GM12872 (cell line): ENCODE measurements around the gene ATP6V0E2.

Experiments used
- CTCF ChIP-seq: IDR thresholded peaks from 3 replicates; pipeline ENCODE4 v1.5.1; 2011; ENCODE audit warnings: low read depth, mild to moderate bottlenecking, low read length, moderate library complexity; ENCODE audit not compliant: insufficient read depth

Gene ATP6V0E2

GRCh38 chr7:149828357-149829309, 45.1 kb upstream of the ATP6V0E2 start:
- no peak for TF ChIP-seq CTCF

- TF ChIP-seq CTCF: no peak
Observed at GRCh38 chr7:149830997-149831740, 42.6 kb upstream of the ATP6V0E2 start.

GRCh38 chr7:149831741-149832219, 42.0 kb upstream of the ATP6V0E2 start:
- TF ChIP-seq CTCF: no peak

DNA sequence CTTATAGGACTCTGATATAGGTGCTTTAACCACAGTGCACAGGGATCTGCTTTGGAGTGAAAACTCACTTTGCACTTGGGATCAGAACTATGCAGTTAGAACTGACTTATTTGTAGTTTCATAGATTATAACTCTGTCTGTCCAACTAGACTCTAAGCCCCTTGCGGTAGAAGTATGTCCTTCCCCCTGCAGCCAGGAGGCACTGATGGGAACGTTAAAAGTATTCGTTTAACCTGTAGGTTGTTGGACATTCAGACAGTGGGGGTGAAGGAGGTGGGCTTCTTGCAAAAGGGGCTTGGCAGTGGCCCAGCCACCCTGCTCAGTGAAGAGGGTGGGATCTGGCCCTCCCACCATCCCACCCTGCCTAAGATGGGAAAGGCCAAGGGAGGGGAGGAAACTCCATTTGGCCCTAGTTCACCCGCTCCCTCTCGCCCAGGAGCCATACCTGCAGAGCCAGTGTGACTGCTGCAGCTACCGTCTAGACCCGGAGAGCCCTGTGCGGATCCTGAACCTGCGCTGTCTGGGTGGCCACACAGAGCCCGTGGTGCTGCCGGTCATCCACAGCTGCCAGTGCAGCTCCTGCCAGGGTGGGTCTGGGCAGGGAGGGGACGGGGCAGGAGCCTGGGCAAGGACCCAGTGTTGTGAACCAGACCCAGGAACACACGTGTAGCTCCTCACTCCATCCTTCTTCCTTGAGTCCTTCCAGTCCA, 41.3 kb upstream of the ATP6V0E2 start:
- no peak for TF ChIP-seq CTCF

DNA sequence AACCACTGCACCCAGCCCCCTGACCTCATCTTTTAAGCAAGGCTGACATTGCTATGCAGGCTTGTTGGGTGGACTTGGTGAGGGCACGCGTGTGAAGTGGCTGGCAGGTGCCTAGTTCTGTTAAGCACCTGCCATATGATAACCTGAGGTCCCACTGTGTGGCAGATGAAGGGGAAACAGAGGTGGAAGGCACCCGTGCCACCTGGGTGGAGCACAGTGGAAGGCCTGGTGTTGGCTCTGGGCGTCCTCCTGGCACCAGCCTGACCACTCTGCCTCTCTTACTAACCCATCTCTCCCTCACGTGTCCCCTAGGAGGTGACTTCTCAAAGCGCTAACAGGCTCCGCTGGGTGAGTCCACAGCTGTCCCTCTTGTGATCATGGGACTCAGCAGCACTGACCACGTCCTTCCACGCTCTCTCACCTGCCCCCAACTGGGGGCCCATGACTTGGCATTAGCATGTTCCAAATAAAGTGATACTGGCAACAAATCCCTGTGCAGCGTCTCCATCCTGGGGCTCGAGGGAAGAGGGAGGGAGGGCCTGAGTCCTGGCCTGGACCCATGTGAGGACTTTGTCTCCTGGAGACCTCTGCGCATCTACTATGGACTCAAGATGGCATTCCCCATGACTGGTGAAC, 40.2 kb upstream of the ATP6V0E2 start:
- no peak for TF ChIP-seq CTCF

GRCh38 chr7:149834601-149835000, 39.2 kb upstream of the ATP6V0E2 start:
- TF ChIP-seq CTCF: no peak
